GM21825 (cell line): ENCODE data around the gene MEDAG.

ENCODE experiments used
- ATAC-seq: cut with Tn5 transposase; IDR thresholded peaks from one replicate; pipeline ENCODE4 v1.9.1; 2021; ENCODE audit warnings: mild to moderate bottlenecking, moderate library complexity; ENCODE audit not compliant: unreplicated experiment

MEDAG gene

DNA sequence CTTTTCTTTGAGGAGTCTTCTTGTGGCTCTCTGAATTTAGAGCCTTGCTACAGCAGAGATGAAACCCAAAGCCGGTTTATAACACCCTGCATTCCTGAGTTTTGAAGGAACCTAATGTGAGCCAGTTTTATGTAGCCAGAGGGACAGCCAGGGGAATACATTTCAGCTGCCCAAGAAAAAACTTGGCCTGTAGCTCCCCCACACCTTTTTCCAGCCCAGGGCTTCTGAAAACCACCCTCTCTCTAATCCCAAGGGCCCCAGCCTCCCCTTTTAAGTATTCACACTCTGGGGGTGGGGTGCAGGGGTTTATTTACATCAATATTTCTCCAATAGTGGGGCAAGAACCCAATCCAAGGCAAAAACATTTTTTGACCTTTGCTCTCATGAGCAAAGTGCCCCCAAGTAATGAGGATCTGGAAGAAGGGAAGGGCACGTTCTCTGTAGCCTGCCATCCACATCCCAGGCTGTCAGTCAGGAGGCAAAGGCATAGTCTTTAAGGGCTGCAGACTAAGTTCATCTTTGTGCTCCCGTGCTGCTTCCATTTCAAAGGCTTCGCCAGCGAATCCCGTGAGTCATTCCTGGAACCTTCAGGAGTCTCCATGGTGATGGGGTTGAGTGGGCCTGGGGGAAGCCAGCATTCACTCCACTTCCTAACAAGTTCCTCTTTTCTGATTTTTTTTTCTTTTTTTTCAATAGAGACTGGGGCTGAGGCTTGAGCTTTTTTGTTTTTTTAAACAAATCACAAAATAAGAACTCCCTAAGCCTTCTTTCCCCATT lies 33.2 kb upstream of the MEDAG start:
- ATAC-seq = no peak

DNA sequence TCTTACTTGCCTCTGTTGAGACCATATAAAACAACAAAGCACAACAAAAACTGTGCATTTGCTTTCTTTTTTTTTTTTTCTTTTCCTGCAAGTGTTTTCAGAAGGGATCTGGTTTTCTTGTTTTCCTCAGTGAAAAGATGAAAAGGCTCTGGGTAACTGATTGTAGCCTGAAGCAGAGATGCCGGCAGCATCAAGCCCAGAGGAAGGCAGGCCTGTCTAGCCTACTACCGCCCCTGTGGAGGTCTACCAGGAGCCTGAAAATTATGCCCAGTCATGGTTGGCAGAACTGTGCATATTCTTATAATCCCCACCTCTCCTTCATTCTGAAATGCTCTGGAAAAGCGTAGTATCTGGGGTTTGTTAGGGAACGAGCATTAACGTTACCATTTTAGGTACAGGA lies 32.6 kb upstream of the MEDAG start:
- no peak for ATAC-seq

DNA sequence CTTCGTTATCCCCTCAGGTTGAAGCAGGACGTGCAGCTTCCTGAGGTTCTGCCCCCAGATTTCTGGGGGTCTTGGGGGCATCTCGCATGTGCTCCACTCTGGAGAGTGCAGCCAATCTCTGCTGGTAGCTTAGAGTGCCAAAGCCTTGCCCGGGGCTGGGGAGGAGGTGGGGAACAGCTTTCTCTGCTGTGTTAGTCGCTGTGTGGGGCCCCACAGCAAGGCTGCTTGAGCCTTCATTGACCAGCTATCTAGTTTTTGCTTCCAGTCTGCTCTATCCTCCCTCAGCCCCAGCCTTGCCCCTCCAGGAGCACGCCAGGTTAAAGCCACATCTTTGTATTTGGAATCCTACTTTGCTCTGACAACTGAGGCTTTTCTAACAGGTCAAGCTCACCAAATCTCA lies 32.0 kb upstream of the MEDAG start:
- ATAC-seq = no peak

DNA sequence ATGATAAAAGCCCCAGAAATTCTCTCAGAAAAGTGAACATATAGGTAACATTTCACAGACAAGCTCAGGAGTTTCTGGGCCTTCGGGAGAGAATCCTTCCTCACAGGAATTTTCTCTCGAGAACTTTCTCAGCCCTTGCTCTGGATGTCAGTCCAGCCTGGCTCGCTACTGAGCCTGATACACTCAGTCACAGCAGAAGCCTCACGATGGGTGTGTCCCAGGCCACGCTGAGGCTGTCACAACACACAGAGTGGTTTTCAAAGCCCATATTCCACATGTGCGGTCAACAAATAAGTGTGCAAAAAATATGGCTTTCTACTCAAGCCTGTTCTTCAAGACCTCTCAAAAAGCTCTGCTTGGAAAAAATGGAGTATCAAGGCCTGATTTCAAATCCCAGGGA lies 31.5 kb upstream of the MEDAG start:
- no peak for ATAC-seq

DNA sequence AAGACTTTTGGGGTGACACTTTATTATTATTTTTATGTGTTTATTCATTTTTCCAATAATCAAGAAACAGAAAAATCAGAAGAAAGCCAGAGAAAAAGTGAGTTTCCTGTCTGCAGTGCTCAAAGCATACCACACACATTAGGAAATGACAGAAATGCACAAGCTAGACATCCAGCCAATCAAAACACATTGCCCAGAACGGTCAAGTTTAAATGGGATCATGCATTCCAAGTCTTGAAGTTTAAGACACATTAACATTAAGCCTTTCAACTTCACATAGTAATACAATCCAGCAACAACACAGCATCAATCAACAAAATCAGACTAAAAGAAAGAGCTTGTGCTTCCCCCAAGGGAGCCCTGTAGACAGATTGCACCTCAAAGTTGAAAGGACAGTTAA lies 28.7 kb upstream of the MEDAG start:
- no peak for ATAC-seq

DNA sequence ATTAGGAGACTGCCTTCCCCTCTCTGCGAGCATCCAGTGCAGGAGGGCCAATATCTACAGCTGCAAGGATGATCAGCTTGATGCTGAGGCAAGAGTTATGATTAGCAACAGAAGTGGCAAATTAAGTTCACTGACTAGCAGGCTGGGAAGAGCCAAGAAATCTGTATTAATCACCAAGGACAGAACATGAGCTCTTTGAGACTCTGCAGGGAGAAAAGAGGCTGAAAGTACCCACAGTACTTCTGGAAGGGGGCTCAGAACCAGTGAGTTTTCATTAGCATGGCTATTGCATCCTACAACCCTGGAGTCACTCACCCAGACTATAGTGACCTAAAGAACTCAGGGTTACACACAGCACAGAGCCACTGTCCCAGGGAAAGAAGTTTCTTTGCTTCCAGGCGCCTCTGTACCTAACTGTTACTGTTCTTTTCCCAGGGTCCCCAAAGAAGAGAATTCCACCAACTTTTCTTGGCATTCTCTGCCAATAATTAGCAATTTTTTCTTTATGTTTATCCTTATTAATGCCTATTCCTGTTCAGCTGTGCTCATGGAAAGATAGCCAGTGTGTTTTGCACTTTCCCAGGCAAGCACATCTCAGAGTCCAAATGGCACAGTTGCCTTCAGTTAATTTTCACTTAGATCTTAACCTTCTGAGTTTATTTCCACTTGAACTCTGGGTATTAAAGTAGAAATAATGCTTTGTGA lies 25.8 kb upstream of the MEDAG start:
- no peak for ATAC-seq

DNA sequence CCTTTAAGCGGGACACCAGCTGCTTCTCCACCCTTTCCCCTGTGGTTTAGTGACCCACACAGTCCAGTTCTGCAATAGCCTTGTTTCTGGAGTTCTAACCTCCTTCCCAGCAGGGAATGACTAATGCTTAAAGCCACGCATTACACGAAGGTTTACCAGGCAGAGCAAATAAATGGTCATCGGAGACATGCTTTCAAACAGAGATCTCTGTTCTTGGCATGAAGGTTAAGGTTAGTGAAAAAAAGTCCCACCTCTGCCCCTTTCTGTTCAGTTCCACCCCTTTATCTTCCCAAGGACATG lies 25.3 kb upstream of the MEDAG start:
- ATAC-seq = no peak

DNA sequence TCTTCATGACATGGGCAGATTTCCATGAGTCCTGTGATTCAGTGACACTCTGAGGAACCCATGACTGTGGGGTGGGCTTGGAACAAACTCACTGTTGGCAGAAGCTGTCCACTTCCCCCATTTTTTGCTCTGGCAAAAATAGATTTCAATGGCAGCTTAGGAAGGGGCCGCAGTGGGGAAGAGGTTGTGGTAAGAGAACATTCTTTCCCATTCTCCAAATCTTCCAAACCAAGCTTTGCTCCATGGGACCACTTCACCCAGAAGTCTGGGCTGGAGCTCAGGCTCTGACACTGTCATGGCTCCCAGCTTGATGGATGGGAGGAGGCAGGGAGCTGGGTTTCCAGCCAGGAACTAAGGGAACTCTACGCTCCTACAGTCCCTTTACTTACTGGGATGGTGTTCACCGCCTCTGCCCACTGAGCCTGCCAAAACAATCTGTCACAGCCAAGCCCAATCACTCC lies 24.9 kb upstream of the MEDAG start:
- ATAC-seq = no peak

DNA sequence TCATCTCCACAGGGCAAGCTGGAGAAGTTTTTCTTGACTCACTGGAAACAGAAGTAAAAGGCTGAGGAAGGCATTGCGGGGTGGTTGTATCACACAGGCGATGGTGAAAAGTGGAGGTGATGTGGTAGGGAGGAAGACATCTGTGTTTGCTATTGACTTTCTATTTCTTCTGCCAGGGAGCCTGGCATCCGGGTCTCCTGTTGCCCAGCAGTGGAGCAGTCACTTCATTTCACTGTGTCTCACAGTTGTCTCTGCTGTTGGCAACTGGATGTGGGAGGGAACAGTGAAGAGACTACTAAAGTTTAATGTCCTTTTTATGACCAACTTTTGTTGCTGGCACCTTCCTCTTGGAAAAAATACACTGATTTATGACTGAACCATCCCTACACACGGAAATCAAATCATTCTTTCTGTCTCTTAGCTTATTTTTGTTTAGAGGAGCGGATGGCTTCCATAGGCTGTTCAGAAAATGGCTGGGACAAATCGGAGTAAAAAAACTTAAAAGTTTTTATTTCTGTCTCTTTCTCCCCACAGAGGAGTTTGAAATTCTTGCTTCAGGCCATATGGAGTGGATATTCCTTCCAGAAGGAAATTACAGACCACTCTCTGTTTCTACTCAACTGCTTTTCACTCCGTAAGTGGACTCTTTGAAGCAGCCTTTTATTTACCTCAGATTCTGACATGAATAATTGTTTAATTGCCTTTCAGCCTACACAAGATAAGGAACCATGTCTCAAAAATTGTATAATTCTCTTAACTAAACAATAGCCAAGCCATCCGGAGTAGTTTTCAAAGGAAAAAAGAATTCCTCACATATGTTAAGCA lies 23.8 kb upstream of the MEDAG start:
- ATAC-seq = no peak

DNA sequence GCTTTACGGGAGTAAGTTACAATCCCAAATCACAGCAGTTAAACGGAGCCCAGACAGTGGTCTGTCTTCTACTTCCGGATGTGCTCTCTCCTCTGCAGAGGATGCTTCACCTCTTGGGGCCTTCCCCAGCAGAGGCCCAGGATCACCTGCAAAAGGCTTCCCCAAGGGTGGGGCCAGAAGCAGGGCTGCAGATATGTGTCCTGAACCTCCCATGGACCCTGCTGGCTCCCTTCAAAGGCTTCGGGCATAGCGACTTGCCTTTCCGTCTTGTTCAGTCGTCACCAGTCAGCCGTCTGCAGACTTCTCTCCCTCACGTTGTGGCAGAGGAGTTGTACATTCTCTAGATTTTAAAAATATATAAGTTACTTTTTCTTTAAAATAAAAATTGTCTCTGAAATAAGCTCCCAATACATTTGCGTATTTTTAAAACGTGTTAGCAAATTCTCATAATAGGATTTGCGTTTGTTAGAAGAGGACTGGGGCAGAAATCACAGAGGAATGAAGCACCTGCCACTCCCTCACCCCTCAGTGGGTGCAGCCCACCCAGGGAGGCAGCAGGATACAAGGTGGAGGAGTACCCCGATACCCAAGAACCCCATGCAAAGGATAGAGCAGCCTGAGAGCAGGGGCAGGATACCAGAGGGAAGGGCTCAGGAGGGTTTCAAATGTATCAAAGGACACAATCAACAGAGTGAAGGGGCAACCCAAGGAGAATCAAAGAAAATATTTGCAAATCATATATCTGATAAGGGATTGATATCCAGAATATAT lies 22.9 kb upstream of the MEDAG start:
- ATAC-seq = no peak

DNA sequence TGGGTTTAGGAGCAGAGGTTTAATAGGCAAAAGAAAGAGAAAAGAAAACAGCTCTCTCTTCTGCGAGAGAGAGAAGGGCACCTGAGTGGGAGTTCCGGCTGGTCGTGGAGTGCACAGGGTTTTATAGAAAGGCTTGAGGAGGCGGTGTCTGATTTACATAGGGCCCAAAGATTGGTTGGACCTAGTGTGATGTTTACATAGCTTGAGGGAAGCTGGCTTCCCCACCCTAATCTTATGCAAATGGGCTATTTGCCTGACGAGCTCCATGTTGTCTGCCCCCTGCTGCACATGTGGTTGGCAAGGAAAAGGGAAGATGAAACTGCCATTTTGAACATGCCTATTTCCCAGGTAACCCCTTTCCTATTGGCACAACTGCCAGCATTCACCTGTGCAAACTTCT lies 21.5 kb upstream of the MEDAG start:
- no peak for ATAC-seq

DNA sequence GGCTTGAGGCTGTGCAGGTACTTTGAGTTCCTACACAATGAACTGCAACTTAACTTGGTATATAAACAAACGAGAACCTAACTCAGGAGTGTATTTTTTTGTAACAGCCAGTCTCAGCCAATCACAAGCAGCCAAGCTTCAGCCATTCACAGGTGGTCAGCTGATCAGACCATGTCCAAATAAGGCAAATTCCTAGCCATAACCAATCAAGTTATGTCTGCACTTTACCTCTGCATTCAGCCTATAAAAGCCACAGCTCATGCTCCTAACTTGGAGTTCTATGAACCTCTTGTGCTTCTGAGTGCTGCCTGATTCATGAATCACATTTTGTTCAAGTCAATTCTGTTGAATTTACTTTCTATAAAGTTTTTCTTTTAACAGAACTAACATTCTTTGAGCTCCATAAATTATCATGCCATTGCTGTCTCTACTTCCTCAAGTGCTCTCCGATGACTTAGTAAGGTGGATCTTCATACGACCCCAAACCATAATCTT lies 16.8 kb upstream of the MEDAG start:
- ATAC-seq = no peak

DNA sequence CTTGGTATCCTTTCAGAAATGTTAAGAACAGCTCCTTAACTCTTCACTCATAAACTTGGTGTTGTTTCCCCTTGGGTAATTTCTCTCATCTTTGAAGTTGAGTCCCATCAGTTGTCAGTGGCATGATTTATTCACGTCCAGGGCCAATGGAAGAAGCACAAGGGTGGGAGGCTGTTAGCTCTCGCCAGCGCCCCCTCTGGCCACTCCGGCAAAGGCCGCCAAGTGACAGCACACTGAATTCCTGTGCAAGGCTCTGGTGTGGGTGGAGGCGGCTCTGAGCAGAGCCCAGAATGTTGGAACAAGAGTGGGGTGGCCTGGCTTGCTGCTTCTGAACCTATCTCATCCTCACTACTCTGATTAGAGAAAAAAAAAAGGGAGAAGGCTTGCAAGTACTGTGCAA lies 13.1 kb upstream of the MEDAG start:
- no peak for ATAC-seq

DNA sequence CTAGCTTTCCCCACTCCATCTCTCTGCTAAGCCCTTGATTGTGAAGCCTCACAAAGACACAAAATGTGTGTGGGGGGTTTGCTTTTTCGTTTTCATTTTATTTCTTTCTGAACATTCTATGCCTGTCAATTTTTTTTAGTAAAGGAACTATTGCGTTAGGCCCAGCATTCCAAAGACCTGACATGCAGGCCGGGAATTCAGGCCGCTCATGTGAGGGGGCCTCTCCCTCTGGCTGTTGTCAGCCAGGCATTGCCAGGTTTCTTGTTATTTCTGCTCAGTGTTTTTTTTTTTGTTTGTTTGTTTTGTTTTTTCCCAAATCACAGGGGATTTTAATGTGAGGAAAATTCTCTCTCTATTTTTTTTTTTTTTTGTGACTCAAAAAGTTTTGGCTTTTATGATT lies 10.3 kb upstream of the MEDAG start:
- no peak for ATAC-seq

DNA sequence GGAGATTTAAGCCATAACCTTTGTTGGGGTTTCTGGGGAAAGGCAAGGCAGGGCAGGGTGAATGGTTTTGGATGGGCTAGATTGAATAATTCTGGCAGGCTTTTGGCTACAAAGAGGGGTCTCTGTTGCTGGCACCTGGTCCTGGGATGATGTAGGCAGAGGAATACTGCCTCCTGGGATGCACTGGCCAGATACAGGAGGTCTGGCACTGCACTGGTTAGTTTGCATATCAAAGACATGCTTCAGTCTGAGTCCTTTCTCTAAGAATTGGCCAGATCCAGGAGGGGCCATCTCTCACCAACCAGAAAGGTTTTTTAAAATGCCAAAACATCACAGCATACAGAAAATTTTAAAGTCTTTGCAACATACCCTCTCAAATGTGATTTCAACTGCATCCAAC lies 8.0 kb upstream of the MEDAG start:
- no peak for ATAC-seq

DNA sequence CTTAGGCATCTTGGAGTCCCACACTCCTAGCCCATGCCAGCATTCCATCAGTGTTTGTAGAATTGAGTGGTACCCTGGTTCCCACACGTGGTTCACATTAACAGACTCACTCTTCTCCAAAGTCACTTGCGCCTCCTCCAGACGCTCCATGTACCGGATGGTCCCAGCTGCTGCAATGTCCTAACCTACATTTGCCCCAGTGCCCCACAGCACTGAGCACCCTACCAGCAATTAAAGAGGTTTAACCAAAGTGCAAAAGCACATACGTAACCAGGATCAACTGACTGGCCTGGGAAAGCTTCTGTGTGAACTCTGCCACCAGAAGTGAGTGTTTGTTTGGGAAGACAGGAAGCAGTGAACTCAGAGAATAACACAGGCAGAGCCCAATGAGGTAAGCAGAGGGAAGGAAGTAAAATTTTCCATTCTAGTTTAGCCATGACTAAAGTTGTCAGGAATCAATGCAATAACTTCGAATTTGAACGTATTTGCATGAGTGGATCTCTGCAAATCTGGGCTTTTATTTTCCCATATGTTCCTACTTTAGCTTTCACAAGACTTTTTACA lies 7.3 kb upstream of the MEDAG start:
- ATAC-seq = no peak

DNA sequence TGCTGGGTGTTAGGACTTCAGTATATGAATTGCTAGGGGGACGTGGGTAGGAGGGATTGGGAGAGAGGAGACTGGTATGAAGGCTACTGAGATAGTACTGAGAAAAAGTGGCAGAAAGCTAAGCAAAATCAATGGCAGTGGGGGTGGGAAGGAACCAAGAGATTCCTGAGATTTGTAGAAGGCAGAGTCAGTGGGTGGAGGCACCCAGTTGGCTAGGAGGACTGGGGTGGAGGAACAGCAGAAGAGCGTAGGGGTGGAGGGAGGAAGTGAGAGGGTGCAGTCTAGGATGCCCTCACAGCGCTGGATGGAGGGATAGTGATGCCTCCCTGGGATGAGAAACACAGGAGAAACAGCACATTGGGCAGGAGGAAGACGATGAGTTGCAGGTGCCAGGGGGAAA lies 5.6 kb upstream of the MEDAG start:
- ATAC-seq = no peak

DNA sequence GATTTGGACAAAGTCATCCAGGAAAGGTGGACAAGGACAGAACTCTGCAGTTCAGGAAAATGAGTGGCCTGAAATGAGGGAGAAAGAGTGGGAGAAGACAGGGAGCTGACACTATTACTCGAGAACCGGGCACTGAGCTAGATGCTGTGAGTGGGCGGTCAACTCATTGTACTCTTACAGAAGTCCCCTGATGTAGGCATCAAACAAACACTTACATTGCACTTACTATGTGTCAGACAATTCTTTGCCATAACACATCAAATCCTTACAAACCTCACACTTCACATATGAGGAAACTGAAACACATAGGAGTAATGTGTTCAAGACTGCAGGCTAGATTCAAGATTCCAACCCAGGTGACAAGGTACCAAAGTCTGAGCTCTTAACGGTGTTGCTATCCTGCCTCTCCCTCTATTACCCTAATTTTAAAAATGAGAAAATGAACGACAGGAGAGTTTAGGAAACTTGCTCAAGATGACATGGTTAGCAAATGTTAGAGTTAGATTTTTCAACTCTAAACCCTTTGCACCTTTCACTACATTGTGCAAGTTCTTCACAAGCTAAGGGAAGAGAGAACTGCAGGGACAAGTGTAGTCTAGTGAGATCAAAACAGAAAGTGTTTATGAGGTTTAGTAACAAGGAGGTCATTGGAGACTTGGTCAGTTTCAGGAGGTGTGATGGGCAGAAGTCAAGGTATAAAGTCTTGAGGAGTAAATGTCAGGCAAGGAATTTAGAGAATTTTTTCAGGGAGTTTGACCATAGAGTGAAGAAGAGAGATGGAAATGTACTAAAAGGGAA lies 4.9 kb upstream of the MEDAG start:
- ATAC-seq = no peak

DNA sequence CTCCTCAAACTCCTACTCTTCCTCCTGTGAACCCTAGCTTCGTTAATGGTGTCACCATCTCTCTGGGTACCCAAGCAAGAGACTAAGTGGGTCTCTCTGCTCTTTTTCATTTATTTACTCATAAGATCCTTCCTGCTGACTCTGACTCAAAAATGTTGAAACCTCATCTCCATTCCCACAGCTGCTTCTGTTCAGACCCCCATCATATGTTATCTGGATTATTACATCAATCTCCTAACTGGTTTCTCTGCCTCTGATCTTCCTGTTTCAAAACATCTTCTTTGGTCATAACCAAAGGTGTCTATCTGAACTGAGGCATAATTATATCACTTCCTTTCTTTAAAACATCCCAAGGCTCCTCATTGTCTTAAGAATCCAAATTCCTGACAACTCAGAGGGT lies 2.0 kb upstream of the MEDAG start:
- no peak for ATAC-seq
